Airway epithelial cell (primary cell): Measurements from ENCODE around the gene AP2A1. TPM values are rescaled to one million over a fixed set of nuclear protein-coding genes. Genes with fewer than 3 reads are reported as not detected.

Experiments
- total RNA-seq: library from RNA; depleted of rRNA; stranded (reverse); fragments of >200 nt; gene quantifications from 2 replicates; pipeline ENCODE4 v1.2.3, GENCODE V29; 2015

Gene AP2A1
- 130 and 131 TPM in 2 replicates for total RNA-seq

DNA sequence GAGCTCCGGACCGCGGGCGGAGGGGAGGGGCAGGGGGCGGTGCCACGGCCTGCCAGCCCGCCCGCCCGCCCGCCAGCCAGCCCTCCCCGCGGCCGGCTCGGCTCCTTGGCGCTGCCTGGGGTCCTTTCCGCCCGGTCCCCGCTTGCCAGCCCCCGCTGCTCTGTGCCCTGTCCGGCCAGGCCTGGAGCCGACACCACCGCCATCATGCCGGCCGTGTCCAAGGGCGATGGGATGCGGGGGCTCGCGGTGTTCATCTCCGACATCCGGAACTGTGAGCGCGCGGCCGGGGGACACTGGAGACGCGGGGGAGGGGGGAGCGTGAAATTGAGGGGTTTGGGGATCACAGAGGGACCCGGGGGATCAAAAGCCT, at the start of gene AP2A1:
Gene AP2A1, plus strand, starts transcription at position 72 of the 370 bp plus-strand sequence. Its CDS starts 133 bp downstream, at position 205.

DNA sequence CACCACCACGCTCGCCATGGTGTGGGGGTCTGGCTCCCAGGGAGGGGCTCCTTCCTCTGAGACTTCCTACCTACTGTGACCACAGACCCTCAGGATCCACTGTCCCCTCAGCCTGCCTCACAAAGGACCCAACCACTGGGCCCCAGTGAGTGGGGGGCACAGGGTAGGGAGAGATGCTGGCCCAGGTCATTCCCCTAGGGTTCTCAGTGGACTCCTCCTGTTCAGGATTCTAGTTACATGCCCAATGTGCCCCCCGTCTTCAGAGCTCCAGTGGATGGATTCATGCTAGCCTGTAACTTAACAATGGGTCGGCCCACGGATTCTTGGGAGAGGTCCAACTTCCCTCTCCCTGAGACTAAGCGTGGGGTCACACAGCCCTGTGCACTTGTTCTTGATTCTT, 3.6 kb upstream of the AP2A1 start, which contains the start of gene TSKS:
Gene TSKS, minus strand, starts transcription at position 77 of the 400 bp plus-strand sequence. Its CDS starts 59 bp downstream, at position 18.

DNA sequence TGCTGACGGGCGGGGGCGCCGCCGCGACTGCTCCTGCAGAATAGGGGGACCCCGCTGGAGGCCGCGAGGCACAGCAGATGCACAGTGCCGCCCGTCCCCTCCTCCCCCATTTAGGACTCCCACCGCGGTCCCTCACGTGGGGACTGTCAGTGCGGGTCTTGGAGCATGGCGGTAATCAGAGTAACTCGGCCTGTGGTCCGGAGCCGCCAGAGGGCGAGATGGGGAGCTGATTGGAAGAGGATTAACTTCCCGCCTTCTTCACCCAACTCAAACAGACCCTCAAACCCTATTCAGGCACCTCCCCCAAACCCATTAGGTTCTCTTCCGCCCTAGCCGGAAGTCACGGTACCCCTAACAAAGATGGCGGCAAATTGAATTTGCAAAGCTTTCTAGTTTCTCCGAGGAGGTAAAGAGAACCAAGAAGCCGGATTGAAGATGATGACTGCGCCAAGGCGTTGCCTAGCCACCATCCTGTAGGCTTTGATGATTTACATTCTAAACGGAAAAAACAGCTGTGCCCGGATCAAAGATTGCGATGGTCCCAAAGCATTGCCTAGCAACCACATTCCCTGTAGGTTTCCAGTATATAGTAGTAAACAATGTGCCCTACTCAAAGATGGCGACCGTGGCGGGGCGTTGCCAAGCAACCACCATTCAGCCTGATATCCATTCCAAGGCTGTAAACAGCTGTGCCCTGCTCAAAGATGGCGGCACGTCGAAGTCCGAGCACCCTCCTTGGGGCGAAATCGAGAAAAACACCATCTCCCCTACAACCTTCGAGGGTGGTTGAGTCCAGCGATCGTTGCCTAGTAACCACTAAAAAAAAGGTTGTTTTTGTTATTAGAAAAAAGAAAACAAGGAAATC, 46.4 kb downstream of the AP2A1 start, which contains the start of gene FUZ:
Gene FUZ, minus strand, starts transcription at position 296 of the 865 bp plus-strand sequence. Its CDS starts 186 bp downstream, at position 110.

GRCh38 chr19:49817964-49818648, 51.3 kb downstream of the AP2A1 start, which contains the start of gene MED25:
Gene MED25, plus strand, starts transcription at chr19:49818289. Its CDS starts 53 bp downstream, at chr19:49818342.

DNA sequence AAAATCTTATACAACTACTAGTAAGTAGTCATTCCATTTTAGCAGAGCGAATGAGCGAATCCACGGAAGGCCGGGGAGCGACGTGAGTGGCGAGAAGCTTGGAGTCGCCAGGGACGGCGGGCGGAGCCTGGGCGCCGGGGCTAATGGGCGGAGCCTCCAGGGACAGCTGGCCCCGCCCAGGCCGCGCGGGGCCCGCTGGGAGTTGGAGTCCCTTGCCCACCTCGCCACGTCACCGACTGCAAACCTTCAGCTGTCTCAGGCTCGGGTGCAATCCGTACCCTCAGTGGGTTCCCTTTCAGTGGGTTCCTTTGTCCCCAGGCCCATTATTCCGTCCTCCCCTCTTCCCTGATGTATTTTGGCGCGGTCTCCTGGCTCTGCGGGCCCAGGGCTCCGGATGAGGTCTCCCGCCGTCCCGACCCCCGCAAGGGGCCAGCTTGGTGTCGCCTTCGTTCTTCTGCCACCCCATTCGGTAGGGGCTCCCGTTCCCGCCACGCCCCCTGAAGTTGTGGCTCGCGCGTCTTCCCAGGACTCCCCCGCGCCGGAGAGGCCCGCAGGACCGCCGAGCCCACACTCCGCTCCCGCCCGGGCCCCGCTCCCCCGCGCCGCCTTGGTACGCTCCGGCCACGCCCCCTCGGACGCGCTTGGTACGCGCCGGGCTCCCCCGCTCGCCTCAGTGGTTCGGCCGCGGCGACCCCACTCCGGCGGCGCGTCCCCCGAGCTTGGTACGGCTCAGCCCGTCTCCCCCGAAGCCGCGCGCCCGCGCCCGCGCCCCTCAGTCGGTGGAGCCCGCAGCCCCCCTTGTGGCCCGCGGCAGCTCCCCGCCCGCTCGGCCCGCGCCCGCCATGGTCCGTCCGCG, 83.9 kb downstream of the AP2A1 start, which contains the start of gene PTOV1:
Gene PTOV1, plus strand, starts transcription at position 673 of the 856 bp plus-strand sequence.

Other genes starting within 250 kb of the AP2A1 start
- gene RCN3, start 239.0 kb upstream of the AP2A1 start, total RNA-seq, result 2.3 and 4.7 TPM in 2 replicates
- gene NOSIP, start 186.4 kb upstream of the AP2A1 start, total RNA-seq, result 57.1 and 61.2 TPM in 2 replicates
- gene PRRG2, start 185.7 kb upstream of the AP2A1 start, total RNA-seq, result 7.6 and 10.0 TPM in 2 replicates
- gene PRR12, start 175.8 kb upstream of the AP2A1 start, total RNA-seq, result 7.2 and 10.9 TPM in 2 replicates
- gene RRAS, start 126.9 kb upstream of the AP2A1 start, total RNA-seq, result 33.0 and 49.2 TPM in 2 replicates
- gene SCAF1, start 124.8 kb upstream of the AP2A1 start, total RNA-seq, result 37.4 and 48.1 TPM in 2 replicates
- 78.1 and 95.4 TPM in 2 replicates for gene IRF3, start 101.1 kb upstream of the AP2A1 start, total RNA-seq
- 24.6 and 27.9 TPM in 2 replicates for gene BCL2L12, start 101.1 kb upstream of the AP2A1 start, total RNA-seq
- 236 and 309 TPM in 2 replicates for gene PRMT1, start 89.7 kb upstream of the AP2A1 start, total RNA-seq
- gene ADM5, start 77.4 kb upstream of the AP2A1 start, total RNA-seq, result 2.0 and 2.1 TPM in 2 replicates
- 0.33 and 2.1 TPM in 2 replicates for gene CPT1C, start 75.9 kb upstream of the AP2A1 start, total RNA-seq
- gene TSKS, start 3.7 kb upstream of the AP2A1 start, total RNA-seq, result 0.19 TPM in 1 of 2 replicates, not detected in the other
- 13.7 and 18.7 TPM in 2 replicates for gene FUZ, start 46.3 kb downstream of the AP2A1 start, total RNA-seq
- 22.1 and 34.8 TPM in 2 replicates for gene MED25, start 51.3 kb downstream of the AP2A1 start, total RNA-seq
- 66.8 and 71.9 TPM in 2 replicates for gene PTOV1, start 84.2 kb downstream of the AP2A1 start, total RNA-seq
- gene PNKP, start 100.6 kb downstream of the AP2A1 start, total RNA-seq, result 57.2 and 59.7 TPM in 2 replicates
- 26.8 and 40.6 TPM in 2 replicates for gene AKT1S1, start 110.4 kb downstream of the AP2A1 start, total RNA-seq
- 13.0 and 15.0 TPM in 2 replicates for gene TBC1D17, start 110.7 kb downstream of the AP2A1 start, total RNA-seq
- gene IL4I1, start 129.9 kb downstream of the AP2A1 start, total RNA-seq, result not detected in 2 replicates
- gene ATF5, start 162.2 kb downstream of the AP2A1 start, total RNA-seq, result 6.5 and 11.1 TPM in 2 replicates
- gene NUP62, start 162.5 kb downstream of the AP2A1 start, total RNA-seq, result 36.3 and 42.0 TPM in 2 replicates
- gene SIGLEC11, start 194.2 kb downstream of the AP2A1 start, total RNA-seq, result not detected in 2 replicates